ENCODE measurements around the gene RPS14.
A peak's percentile ranks its signal among the peaks of the same experiment; 100 is the strongest.
"Not testable (repeated sequence)": the region's sequence is repeated elsewhere in the genome, so short reads cannot be mapped to it uniquely, and the experiment has no call there.

The RPS14 gene

DNA sequence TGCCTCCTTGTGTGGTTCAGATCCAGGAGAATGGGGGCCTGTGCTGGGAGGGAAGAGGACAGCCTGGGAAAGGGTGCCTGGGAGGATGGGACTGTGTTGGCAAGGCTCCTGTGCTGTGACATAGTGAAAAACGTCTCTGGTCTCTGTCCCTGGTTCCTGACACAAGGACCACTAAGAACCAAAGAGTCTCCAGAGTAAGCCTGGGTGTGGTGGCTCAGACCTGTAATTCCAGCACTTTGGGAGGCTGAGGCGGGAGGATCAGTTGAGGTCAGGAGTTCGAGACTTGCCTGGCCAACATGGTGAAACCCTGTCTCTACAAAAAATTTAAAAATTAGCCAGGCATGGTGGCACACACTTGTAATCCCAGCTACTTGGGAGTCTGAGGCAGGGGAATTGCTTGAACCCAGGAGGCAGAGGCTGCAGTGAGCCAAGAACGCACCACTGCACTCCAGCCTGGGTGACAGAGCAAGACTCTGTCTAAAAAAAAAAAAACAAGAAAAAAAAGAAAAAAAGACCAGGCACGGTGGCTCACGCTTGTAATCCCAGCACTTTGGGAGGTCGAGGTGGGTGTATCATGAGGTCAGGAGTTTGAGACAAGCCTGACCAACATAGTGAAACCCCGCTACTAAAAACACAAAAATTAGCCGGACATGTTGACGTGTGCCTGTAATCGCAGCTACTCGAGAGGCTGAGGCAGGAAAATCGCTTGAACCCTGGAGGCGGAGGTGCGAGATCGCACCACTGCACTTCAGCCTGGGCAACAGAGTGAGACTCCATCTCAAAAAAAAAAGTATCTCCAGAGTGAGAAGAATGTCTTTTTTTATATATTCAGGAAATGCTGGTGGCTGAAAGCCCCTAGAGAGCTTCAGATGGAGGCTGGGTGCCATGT, 35.4 kb downstream of the RPS14 start:
- DNase-seq (ENCODE audit: extremely low read depth in 1 of 2, low read depth in 1 of 2): not testable (repeated sequence)

DNA sequence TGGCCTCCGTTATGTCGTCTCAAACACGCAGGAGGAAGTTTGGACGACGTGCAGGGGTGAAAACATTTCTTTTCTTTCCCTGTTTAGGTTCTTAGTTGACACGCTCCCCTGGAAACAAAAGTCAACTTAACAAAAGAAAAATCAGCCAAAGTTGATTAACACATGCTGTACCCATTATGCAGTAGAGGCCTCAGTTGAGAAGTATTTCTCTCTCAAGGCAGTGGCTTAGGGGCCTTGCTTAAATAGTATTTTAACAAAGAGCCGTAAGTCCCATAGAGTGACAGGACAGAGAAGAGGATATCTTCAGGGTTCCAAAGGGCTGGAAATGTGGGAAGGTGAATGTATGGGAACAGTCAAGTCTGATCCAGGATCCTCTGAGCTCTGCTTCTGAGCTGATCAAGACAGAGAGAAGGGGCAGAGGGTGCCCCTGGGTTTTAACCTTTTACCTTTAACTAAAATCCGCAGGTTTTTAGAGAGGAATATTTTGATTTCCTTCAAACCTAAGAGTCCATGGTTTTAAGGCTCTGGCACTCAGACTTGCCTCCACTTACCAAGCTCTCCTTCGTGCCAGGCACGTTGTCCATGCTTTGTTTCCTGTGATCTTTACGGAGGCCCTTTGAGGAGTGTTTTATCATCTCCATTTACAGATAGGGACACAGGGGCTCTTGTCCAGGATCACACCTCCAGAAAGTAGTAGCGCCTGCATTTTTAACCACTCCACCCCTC, 36.2 kb downstream of the RPS14 start:
- no peak for DNase-seq (ENCODE audit: extremely low read depth in 1 of 2, low read depth in 1 of 2)

DNA sequence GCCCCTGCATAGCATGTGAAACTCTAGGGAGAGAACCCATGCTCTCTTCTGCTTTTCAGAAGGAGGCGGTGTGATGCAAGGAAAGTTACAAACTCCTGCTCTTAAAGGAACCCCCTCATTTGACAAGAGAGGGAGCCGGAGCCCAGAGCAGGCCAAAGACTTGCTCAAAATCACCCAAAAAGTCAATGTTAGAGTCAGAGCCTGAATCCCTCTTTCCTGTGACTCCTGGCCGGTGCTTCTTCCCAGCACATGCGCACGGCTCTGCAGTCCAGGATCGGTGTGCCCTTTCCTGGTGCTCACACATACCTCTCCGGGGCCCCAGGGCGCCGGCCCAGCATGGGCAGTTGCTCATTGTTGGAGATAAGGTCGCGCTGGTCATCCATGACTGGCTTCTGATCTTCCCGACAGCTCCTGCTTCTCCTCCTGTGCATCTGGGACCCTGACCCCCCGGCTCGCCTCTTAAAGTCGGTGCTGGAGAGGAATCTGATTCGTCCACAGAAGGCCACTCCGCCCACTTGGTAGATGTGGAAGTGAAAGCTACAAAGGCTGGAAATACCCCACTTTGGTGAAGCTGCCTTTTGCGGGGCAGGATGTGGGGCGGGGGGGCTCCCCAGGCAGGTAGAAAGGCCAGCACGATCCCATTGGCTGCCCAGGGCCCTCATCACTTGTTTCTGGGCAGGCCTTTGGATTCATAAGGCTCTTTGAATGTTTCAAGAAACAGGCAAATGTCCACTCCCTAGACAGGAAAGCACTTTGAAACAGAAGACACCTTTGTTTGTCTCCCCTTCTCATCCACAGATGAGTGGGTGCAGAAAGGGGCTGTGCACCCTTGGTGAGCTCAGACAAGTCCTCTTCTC, 37.0 kb downstream of the RPS14 start, which contains the start of gene CD74:
TSS of gene CD74 (minus strand) at position 592 of the 857 bp plus-strand sequence. CDS start at position 431, 161 bp downstream.
- peak; percentile 80 to 85 for DNase-seq (ENCODE audit: extremely low read depth in 1 of 2, low read depth in 1 of 2)

DNA sequence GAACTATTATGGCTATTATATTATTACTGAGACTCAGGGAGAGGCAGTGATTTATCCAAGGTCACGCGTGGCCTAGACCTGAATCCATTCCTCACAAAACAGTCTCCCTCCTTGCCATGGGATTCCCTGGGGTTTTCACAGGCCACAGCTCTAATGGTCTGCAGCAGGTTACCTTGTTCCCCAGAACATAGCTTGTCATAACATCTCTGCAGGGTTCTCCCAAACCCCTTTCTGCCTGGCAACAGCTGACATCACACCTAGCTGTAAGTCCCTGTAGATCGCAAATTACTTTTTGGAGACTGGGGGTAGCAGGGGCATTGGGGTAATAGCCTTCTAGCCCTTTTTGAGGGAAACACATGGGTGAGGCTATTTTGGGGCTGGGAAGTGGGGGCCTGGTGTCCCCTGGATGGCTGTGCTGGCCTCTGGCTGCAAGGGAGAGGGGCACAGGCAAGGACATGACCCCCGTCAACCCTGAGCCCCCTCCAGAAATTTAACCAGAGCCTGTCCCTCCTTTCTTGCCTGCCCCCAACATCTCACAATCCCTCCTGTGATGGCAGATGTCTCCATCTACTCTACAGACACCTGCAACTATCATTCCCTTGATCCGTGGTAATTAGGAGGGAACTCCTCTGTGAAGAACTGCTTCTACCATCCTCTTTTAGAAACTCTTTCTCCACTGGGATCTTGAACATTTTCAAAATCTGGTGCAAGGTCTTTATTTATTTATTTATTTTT, 38.1 kb downstream of the RPS14 start:
- peak; percentile 40 to 48 for DNase-seq (ENCODE audit: extremely low read depth in 1 of 2, low read depth in 1 of 2)

DNA sequence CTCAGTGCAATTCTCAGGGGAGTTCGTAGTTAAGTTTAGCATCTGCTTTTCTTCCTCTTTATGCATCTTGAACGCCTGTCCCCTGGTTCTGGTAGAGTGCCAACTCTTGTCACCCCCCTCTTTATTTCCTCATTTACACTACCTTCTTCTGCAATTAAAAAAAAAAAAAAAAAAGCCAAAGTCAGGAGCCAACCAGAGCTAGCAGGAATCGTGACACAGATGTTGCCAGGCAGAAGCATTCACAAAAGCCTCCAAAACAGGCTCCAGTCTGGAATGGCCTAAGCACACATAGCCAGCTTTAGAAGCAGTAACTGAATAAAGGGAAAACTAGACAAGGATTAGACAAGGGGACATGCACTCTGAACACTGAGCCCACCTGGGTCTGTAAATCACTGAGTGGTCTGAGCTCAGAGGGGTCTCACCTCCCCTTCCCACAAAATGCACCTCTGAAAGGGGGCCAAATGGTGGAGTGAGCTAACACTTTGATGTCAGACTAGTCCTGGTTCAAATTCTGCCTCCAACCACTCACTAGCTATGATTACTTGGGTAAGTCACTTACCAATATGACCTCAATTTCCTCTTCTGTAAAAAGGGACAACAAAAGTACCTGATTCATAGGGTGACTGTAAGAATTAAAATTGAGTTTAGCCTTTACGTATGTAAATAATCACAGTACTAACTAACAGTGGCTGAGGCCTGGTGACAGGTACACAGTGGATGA, 38.9 kb downstream of the RPS14 start:
- peak in 1 of 2 donors; percentile 14 for DNase-seq (ENCODE audit: extremely low read depth in 1 of 2, low read depth in 1 of 2)

DNA sequence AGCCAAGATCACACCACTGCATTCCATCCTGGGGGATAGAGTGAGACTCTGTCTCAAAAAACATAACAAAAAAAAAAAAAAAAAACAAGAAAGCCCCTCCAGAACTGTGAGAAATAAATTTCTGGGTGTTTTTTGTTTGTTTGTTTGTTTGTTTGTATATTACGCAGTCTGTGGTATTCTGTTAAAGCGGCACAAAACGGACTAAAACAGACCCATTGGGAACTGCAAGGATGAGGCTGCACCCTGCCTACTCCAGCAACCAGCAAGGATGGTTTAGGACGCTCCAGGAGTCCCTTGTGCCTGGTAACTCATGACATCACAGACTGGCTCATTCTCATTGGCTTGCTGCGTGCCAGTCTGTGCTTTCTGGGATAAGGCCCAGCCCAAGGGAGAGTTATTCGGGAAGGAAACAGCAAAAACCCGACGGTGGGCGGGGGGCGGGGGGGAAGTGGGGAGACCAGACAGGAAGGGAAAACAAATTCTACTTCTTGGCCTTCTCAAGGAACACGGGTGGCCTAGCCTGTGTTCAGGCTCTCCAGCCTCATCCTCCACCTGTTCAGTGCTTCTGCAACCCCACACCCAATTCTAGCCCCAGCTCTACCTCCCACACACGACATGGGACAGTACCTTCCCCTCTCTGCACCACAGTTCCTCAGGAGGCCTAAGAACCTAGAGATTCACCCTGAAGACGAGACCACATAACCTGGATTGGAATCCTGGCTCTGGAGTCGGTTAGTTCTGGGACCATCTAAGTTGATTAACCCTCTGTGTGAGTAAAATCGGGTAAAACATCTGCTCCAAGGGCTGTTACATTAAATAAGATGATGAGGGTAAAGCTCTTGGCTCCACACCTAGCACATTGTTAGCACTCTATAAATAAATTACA, 39.7 kb downstream of the RPS14 start:
- DNase-seq (ENCODE audit: extremely low read depth in 1 of 2, low read depth in 1 of 2): peak in 1 of 2 donors; percentile 13

DNA sequence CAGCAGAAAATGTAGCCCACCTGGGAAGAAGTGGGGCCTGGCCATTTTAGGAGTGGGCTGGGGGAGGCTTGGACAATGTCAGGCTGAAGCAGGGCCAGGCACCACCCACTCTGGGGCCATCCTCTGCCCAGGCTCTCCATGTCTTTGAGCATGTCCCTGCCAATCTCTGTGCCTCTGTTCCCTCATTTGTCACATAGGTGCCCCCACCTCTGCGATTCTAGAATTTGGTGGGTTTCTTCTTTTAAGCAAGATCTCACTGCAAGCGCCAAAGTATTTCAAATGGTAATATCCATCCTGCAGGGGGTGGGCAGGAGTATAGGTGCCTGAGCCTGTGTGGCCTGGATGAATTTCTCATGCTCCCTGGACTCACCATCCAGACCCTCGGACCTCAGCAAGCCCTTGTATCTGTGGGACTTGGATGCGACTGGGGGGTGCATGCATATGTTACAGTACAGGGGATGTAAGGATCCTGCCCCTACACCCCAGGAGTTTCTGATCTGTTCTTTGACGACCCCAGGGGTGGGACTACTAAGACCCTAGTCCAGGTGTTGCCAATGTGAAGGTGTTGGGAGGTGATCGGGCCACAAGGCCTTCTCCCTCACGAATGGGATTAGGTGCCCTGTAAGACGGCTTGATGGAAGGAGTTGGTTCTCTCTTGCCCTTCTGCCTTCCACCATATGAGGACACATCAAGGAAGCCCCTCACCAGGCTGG, 41.2 kb downstream of the RPS14 start:
- DNase-seq (ENCODE audit: extremely low read depth in 1 of 2, low read depth in 1 of 2): no peak

DNA sequence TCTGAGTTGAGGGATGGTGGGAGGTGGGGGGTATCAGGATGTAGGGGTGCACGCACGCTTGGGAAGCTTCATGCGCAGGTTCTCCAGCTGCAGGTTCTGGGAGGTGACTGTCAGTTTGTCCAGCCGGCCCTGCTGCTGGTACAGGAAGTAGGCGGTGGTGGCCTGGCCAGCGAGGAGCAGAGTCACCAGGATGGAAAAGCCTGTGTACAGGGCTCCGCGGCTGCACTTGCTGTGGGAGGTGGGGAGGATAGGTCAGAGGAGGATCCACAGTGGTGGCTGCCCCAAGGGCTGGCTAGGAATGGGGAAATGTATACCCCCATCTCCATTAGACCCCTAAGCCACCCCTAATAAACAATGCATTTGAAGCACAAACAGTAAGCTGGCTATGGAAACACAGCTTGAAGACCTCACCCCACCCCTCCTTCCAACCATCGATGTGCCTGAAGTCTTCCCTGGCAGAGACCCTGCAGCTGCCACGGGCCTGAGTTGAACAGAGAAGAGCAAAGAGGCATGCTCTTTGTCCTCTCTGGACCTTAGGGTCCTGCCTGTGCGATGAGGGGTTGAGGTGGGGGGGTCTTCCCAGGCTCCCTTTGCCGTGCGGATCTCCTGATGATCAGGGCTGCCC, 42.3 kb downstream of the RPS14 start:
- no peak for DNase-seq (ENCODE audit: extremely low read depth in 1 of 2, low read depth in 1 of 2)

DNA sequence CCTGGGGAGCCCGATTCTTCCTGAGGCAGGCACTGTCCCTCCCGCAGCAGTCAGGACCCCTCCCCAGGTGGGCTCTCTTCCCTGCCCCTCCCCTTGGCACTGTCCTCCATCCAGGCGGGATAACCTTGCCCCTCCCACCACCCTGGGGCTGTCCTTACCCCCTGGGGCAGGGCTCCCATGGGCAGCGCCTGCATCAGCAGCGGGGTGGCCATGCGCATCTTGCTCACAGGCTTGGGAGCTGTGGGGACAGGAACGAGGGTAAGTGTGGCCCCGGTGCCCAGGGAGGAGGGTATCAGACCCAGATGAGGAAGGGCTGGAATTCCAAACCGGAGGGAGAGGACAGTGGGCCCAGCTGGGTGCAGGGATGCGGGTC, 42.8 kb downstream of the RPS14 start:
- DNase-seq (ENCODE audit: extremely low read depth in 1 of 2, low read depth in 1 of 2): no peak

DNA sequence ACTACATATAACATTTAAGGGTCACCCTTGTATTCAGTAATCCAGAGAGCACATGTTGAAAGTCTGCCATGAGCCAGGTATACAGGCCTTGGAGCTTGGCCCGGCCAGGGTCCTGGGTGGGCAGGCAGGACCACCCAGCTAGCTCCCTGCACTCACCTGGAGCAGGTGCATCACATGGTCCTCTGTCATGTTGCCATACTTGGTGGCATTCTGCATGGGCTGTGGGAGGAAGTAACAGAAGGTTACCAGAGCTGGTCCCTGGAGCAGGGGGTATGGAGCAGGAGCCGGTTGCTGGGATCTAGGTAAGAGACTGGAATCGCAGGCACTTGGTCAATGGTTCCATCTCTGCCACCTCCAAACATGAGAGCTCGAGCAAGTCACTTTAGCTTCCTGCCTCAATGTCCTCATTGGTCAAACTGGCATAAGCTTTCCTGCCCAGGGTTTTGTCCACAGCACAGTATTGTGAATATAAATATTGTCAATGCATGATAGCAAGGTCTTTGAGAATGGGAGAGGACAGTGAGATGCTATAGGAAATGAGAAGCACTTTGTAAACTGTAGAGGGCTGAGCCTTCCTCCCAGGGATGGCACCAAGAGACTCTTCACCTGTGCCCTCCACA, 43.3 kb downstream of the RPS14 start:
- no peak for DNase-seq (ENCODE audit: extremely low read depth in 1 of 2, low read depth in 1 of 2)

DNA sequence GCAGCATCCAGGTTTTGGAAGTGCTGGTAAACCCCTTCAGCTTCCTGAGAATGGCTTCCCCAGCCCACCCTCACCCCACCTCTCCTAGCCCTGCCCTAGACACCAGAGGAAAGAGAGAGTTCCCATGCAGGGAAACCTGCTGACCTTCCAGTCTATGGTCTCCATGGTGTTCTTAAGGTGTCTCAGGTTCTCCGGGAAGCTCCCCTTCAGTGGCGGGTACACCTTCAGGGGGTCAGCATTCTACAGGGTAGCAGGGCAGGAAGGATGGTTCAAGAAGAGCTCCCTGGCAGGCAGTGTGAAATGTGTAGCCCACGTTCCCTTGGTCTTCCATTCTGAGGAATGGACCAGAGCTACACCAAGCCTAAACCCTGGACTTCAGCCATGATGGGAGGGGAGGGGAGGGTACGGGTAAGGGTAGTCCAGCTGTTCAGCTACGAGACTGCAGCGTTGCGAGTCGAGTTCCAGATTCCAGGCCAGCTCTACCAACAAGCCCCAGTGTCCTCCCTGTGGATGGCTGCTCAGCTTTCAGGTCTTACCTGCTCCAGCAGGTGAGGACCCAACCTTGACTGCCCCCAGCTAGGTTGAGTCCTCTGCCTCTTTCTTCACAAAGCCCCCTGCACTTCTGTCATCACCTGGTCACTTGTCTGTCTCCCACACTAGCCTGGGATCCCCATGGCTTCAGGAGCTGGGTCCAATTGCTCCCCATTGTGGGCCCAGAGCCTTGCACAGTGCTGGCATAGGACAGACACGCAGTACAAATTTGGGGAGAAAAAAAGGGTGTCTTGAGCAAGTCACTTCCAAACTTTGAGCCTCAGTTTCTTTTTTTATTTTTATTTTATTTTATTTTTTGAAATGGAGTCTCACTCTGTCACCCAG, 44.4 kb downstream of the RPS14 start:
- no peak for DNase-seq (ENCODE audit: extremely low read depth in 1 of 2, low read depth in 1 of 2)

DNA sequence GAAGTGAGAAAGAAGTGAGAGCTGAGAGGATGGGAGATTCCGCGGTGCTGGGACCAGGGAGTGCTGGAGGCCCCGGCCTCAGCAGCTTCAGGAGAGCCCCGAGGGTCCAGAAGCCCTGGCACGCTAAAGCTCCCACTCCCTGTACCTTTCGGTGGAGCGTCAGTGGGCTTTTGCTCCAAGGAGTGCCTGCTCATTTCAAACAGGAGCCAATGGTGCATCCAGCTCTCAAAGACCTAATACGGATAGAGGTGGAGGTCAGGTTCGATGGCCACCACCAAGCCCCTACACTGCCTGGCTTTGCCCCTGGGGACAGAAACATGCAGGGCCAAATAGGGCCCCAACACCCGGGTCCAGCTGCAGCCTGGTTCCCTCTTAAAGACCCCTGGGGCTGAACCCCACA, 45.0 kb downstream of the RPS14 start:
- DNase-seq (ENCODE audit: extremely low read depth in 1 of 2, low read depth in 1 of 2): no peak

DNA sequence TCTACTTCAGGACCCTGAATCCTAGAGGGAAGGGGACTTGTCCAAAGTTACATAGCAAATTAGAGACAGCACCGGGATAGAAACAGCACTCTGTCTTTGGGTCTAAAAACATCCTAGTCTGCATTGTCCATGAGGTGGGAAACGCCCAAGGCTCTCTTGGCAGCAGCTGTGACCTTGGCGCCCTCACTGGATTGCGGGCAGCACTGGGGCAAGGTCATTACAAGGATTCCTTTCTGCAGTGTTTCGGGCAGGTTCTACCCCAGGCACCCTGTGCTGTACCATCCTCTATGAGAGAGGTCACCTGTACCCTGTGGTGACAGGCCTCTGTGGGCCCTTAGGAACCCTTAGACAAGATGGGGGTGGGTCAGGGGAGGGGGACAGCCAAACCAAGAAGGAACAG, 45.4 kb downstream of the RPS14 start:
- DNase-seq (ENCODE audit: extremely low read depth in 1 of 2, low read depth in 1 of 2): no peak

DNA sequence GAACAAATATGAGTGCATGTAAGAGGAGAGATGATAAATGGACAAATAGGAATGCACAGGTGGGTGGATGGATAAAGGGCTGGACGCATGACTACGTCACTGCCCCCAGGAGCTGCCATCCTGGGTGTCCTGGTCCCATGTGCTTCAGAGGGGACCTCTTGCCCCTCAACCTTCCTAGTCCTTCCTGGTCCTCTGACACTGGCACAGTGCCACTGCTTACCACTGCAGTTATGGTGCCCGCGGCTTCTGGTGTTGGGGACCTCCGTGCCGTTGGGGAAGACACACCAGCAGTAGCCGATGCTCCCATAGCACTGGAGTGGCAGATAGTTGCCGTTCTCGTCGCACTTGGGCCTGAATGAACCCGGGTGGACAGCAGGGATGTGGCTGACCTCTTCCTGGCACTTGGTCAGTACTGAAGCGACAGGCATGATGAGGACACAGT, 46.6 kb downstream of the RPS14 start:
- no peak for DNase-seq (ENCODE audit: extremely low read depth in 1 of 2, low read depth in 1 of 2)

DNA sequence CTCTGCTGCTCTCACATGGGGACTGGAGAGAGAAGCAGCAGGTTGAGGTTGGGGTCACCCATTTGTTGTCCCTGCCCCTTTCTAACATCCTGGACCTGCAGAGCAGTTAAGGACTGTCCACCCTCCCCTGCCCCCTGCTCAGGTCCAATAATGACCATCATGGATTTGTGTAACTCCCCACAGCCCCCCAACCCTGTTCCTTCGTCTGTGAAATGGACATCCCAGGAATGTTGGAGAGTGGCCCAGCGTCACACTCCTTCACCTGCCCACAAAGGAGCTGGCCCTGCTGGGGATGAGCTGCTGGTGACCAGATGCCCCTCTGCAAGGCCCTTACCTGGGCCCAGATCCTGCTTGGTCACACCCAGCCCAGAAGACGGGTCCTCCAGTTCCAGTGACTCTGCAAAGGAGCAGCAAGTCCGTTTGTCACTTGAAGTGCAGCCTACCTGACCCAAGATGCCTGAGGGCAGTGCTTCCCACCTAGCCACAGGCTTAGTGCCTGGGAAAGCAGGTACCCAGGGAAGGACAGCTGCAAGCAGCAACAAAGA, 47.2 kb downstream of the RPS14 start:
- DNase-seq (ENCODE audit: extremely low read depth in 1 of 2, low read depth in 1 of 2): no peak

Measured in activated CD8-positive, alpha-beta memory T cell treated with anti-CD3 and anti-CD28 coated beads for 1 hour (primary cell).